SK-N-SH (cell line): ENCODE data around the gene CRIP2. TPM values are rescaled to one million over a fixed set of nuclear protein-coding genes. Genes with fewer than 3 reads are reported as not detected.

Experiments
- CTCF ChIA-PET: fragments of 300-600, 350-600 bp; formaldehyde crosslinking; extraction: SDS; loops from one replicate; lab custom pipeline; 2021; lab: Yijun Ruan, JAX
- POLR2A ChIA-PET: fragments of 350-600 bp; sonication (Branson Sonifier 250); formaldehyde crosslinking; extraction: SDS; loops from one replicate; lab custom pipeline; 2020; ENCODE audit warnings: antibody characterized with exemption, inconsistent platforms; lab: Yijun Ruan, JAX
- DNase-seq: peaks from one replicate; pipeline ENCODE4 v3.0.0; 2012
- H2AFZ ChIP-seq: fragments of 200-600 bp; sonication (generic); 2 replicates; pipeline ENCODE4 v1.8.1; 2016; ENCODE audit warnings: antibody characterized with exemption, mild to moderate bottlenecking, low read depth
- H3F3A ChIP-seq: fragments of 200-600 bp; sonication (generic); replicated peaks from 2 replicates; pipeline ENCODE3; 2016; ENCODE audit warnings: antibody characterized with exemption, mild to moderate bottlenecking; ENCODE audit not compliant: insufficient read depth
- H3K27ac ChIP-seq, 2 experiments: fragments of 200-500 bp in 1 of 2; fragments of 200-600 bp in 1 of 2; sonication (Bioruptor generic) in 1 of 2; sonication (generic), shearing (Covaris generic) in 1 of 2; 2 replicates each; pipeline versions ENCODE4 v1.5.1 to v1.6.1; 2014 to 2016; ENCODE audit warnings: low read depth in 2 of 2, inconsistent platforms in 1 of 2, low read length in 1 of 2, mild to moderate bottlenecking in 1 of 2, mixed read lengths in 1 of 2
- H3K27me3 ChIP-seq: fragments of 200-600 bp; sonication (generic), shearing (Covaris generic); 2 replicates; pipeline ENCODE4 v1.6.1; 2016; ENCODE audit warnings: mixed run types; ENCODE audit not compliant: insufficient read depth
- H3K36me3 ChIP-seq, 2 experiments: fragments of 200-500 bp in 1 of 2; fragments of 200-600 bp in 1 of 2; sonication (Bioruptor generic) in 1 of 2; sonication (generic) in 1 of 2; replicated peaks in 1 of 2; 2 replicates each; pipeline versions ENCODE3 to v1.5.1; 2014 to 2016; ENCODE audit warnings: low read length in 1 of 2, mild to moderate bottlenecking in 1 of 2; ENCODE audit not compliant: insufficient read depth in 2 of 2, control insufficient read depth in 1 of 2
- H3K4me1 ChIP-seq, 2 experiments: fragments of 200-500 bp in 1 of 2; fragments of 200-600 bp in 1 of 2; sonication (Bioruptor generic) in 1 of 2; sonication (generic), shearing (Covaris generic) in 1 of 2; 2 replicates each; pipeline versions ENCODE4 v1.5.1 to v1.6.1; 2014 to 2016; ENCODE audit warnings: low read depth in 1 of 2, low read length in 1 of 2, mixed run types in 1 of 2; ENCODE audit not compliant: insufficient read depth in 2 of 2, control insufficient read depth in 1 of 2
- H3K4me2 ChIP-seq: fragments of 200-600 bp; sonication (generic), shearing (Covaris generic); 2 replicates; pipeline ENCODE4 v1.6.1; 2017; ENCODE audit warnings: mixed run types
- H3K4me3 ChIP-seq, 2 experiments: fragments of 200-500 bp in 1 of 2; fragments of 200-600 bp in 1 of 2; sonication (Bioruptor generic) in 1 of 2; sonication (generic), shearing (Covaris generic) in 1 of 2; 2 replicates each; pipeline versions ENCODE4 v1.5.1 to v1.8.1; 2014 to 2016; ENCODE audit warnings: low read depth in 2 of 2, inconsistent platforms in 1 of 2, low read length in 1 of 2, mild to moderate bottlenecking in 1 of 2, mixed read lengths in 1 of 2, moderate library complexity in 1 of 2
- H3K79me2 ChIP-seq: fragments of 200-600 bp; sonication (generic); 2 replicates; pipeline ENCODE4 v1.8.1; 2017; ENCODE audit warnings: mild to moderate bottlenecking; ENCODE audit not compliant: insufficient read depth
- H3K9ac ChIP-seq: fragments of 200-600 bp; sonication (generic); 2 replicates; pipeline ENCODE4 v1.6.1; 2017; ENCODE audit warnings: mixed run types
- H3K9me2 ChIP-seq: fragments of 200-600 bp; sonication (generic); 2 replicates; pipeline ENCODE4 v1.6.1; 2017; ENCODE audit warnings: mixed run types
- H3K9me3 ChIP-seq: fragments of 200-600 bp; sonication (generic); 2 replicates; pipeline ENCODE4 v1.6.1; 2017; ENCODE audit warnings: mixed run types, mild to moderate bottlenecking, moderate library complexity
- H4K20me1 ChIP-seq: fragments of 200-600 bp; sonication (generic); 2 replicates; pipeline ENCODE4 v1.6.1; 2017; ENCODE audit warnings: mild to moderate bottlenecking, mixed run types; ENCODE audit not compliant: insufficient read depth
- FOSL2 ChIP-seq: IDR thresholded peaks from 2 replicates; pipeline ENCODE4 v1.4.0; 2012; ENCODE audit warnings: low read depth, mild to moderate bottlenecking, moderate library complexity, borderline replicate concordance
- FOXJ3 ChIP-seq: sonication (generic); formaldehyde crosslinking; IDR thresholded peaks from 2 replicates; pipeline ENCODE4 v1.5.1; 2020; ENCODE audit warnings: mild to moderate bottlenecking, missing genetic modification reagents
- FOXM1 ChIP-seq: IDR thresholded peaks from 2 replicates; pipeline ENCODE4 v1.4.0; 2012; ENCODE audit warnings: low read depth, mild to moderate bottlenecking
- GABPA ChIP-seq: IDR thresholded peaks from 2 replicates; pipeline ENCODE4 v1.4.0; 2012; ENCODE audit warnings: low read depth, mild to moderate bottlenecking
- JUND ChIP-seq: IDR thresholded peaks from 2 replicates; pipeline ENCODE4 v1.4.0; 2012
- MXI1 ChIP-seq: IDR thresholded peaks from 2 replicates; pipeline ENCODE4 v1.6.1; 2012; ENCODE audit warnings: mild to moderate bottlenecking, low read depth, low read length, improper control_type of control experiment
- NFIC ChIP-seq: IDR thresholded peaks from 2 replicates; pipeline ENCODE4 v1.4.0; 2012; ENCODE audit warnings: borderline replicate concordance
- RAD21 ChIP-seq: IDR thresholded peaks from 2 replicates; pipeline ENCODE4 v1.6.1; 2012; ENCODE audit warnings: mild to moderate bottlenecking, low read length
- RCOR1 ChIP-seq: fragments of 150-350 bp; IDR thresholded peaks from 2 replicates; pipeline ENCODE4 v1.6.1; 2017; ENCODE audit warnings: antibody characterized with exemption, low read length
- RXRA ChIP-seq: IDR thresholded peaks from 2 replicates; pipeline ENCODE4 v1.4.0; 2012; ENCODE audit warnings: low read depth, mild to moderate bottlenecking, borderline replicate concordance
- SMC3 ChIP-seq: IDR thresholded peaks from 2 replicates; pipeline ENCODE4 v1.6.1; 2012; ENCODE audit warnings: low read depth, low read length, improper control_type of control experiment
- TAF1 ChIP-seq: IDR thresholded peaks from 2 replicates; pipeline ENCODE4 v1.6.1; 2012; ENCODE audit warnings: low read depth, mild to moderate bottlenecking, low read length, moderate library complexity, borderline replicate concordance
- YY1 ChIP-seq: IDR thresholded peaks from 2 replicates; pipeline ENCODE4 v1.4.0; 2012; ENCODE audit warnings: low read depth, mild to moderate bottlenecking
- WGBS: methylation state at CpG from one replicate; pipeline ENCODE4 v1.1.6; 2017; ENCODE audit warnings: low lambda C conversion rate; 5-methylcytosine and 5-hydroxymethylcytosine counted together
- polyA plus RNA-seq, 3 experiments: library from polyadenylated mRNA; depleted of rRNA; stranded (reverse); fragments of >200 nt; gene quantifications; 2 replicates each; pipeline ENCODE4 v1.2.3, GENCODE V29; 2012
- TF ChIP-seq, protein P1 (sequence below): IDR thresholded peaks from 2 replicates; pipeline ENCODE4 v1.6.1; 2012; ENCODE audit warnings: mild to moderate bottlenecking, low read depth, low read length, moderate library complexity
- TF ChIP-seq, protein P2 (sequence below): fragments of 150-350 bp; IDR thresholded peaks from 2 replicates; pipeline ENCODE4 v1.6.1; 2017; ENCODE audit warnings: antibody characterized with exemption, low read length, low read depth, borderline replicate concordance
- TF ChIP-seq, protein P3 (sequence below): IDR thresholded peaks from 2 replicates; pipeline ENCODE4; 2012

The CRIP2 gene
- polyA plus RNA-seq, 1 of the 3 experiments (the other 2 are of a cell fraction) = 335 TPM

DNA sequence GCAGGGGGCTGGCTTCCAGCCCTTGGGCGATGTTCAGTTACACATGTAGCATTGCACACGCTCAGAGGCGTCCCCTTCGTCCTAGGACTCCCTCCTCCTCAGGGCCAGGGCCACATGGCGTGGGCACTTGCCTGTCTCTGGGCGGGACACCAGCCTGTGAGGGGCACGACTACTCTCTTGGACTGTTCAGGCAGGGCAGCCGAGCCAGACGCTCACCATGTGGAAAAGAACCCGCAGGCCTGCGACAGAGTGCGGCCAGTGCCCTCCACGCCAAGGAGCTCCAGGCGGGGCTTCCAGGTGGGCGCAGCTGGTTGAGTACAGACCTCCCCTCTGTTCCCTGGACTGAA is 34.1 kb upstream of the CRIP2 start (continued):
- TF ChIP-seq, protein P1, sequence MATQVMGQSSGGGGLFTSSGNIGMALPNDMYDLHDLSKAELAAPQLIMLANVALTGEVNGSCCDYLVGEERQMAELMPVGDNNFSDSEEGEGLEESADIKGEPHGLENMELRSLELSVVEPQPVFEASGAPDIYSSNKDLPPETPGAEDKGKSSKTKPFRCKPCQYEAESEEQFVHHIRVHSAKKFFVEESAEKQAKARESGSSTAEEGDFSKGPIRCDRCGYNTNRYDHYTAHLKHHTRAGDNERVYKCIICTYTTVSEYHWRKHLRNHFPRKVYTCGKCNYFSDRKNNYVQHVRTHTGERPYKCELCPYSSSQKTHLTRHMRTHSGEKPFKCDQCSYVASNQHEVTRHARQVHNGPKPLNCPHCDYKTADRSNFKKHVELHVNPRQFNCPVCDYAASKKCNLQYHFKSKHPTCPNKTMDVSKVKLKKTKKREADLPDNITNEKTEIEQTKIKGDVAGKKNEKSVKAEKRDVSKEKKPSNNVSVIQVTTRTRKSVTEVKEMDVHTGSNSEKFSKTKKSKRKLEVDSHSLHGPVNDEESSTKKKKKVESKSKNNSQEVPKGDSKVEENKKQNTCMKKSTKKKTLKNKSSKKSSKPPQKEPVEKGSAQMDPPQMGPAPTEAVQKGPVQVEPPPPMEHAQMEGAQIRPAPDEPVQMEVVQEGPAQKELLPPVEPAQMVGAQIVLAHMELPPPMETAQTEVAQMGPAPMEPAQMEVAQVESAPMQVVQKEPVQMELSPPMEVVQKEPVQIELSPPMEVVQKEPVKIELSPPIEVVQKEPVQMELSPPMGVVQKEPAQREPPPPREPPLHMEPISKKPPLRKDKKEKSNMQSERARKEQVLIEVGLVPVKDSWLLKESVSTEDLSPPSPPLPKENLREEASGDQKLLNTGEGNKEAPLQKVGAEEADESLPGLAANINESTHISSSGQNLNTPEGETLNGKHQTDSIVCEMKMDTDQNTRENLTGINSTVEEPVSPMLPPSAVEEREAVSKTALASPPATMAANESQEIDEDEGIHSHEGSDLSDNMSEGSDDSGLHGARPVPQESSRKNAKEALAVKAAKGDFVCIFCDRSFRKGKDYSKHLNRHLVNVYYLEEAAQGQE = no peak
- TF ChIP-seq JUND (no peak), FOXM1 (no peak)
- TF ChIP-seq, all 33 proteins: peak for 0

DNA sequence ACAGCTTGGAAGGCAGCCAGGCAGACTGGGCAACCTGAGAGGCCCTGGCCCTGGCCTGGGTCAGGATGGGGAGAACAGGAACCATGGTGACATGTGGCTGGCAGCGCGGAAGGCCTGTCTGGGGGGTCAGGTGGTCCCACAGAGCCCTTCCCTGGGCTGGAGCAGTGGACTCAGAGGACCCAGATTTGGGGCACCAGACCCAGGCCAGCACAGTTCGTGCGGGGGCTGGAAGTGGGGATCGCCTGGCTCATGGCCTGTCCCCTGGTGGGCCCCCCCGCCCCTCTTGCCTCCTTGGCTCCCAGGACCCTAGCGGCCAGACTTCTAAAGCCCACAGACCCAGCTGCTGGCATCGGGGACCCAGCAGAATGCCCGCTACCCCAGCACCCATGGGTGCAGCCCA is 33.6 kb upstream of the CRIP2 start:
- H3K4me3 ChIP-seq = no peak overlapping the region
- no peaks in the 10 kb centered on the region for H3K9me2 ChIP-seq
- no CpG with 5 or more reads among the region's 9 CpGs for WGBS
- H3F3A ChIP-seq = no peaks in the 10 kb centered on the region
- ChIA-PET CTCF (interaction anchor here (0.6 to 3.0 kb wide), 5 partner anchors 10 to 109 kb away, joined by 3 to 11 read pairs (median 4); no protein-coding TSS in a partner anchor), POLR2A (no interaction called here)
- no peak overlapping the region for H3K9ac ChIP-seq
- H3K4me2 ChIP-seq = no peak overlapping the region
- peaks cover 3 to 36% of the 10 kb centered on the region in 2 experiments for H3K36me3 ChIP-seq
- peaks cover 52% of the 10 kb centered on the region for H4K20me1 ChIP-seq
- H3K4me1 ChIP-seq = peaks cover 0 to 8% of the 10 kb centered on the region in 2 experiments; a peak in 1 of 4 replicates
- H3K79me2 ChIP-seq = peaks cover 63% of the 10 kb centered on the region
- no peaks in the 10 kb centered on the region for H3K9me3 ChIP-seq
- H2AFZ ChIP-seq = no peak overlapping the region
- no peak overlapping the region; a peak in 1 of 4 replicates for H3K27ac ChIP-seq
- no peaks in the 10 kb centered on the region for H3K27me3 ChIP-seq
- no peak for DNase-seq
- TF ChIP-seq, protein P2, sequence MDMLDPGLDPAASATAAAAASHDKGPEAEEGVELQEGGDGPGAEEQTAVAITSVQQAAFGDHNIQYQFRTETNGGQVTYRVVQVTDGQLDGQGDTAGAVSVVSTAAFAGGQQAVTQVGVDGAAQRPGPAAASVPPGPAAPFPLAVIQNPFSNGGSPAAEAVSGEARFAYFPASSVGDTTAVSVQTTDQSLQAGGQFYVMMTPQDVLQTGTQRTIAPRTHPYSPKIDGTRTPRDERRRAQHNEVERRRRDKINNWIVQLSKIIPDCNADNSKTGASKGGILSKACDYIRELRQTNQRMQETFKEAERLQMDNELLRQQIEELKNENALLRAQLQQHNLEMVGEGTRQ = no peak
- TF ChIP-seq, protein P1 = no peak
- TF ChIP-seq SMC3 (no peak), MXI1 (no peak), NFIC (no peak), YY1 (no peak), RXRA (no peak), RCOR1 (no peak), TAF1 (no peak), FOXJ3 (CRISPR knock-in tag) (no peak), GABPA (no peak), JUND (no peak), FOSL2 (no peak), RAD21 (no peak)
- TF ChIP-seq, protein P3, sequence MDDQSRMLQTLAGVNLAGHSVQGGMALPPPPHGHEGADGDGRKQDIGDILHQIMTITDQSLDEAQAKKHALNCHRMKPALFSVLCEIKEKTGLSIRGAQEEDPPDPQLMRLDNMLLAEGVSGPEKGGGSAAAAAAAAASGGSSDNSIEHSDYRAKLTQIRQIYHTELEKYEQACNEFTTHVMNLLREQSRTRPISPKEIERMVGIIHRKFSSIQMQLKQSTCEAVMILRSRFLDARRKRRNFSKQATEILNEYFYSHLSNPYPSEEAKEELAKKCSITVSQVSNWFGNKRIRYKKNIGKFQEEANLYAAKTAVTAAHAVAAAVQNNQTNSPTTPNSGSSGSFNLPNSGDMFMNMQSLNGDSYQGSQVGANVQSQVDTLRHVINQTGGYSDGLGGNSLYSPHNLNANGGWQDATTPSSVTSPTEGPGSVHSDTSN = no peak
- TF ChIP-seq, all 33 proteins: peak for 0
